Suprapubic skin (tissue), 4 donors: ENCODE measurements around the gene FAXDC2.

Source experiments
- CTCF ChIP-seq, 2 donors: fragments of 200-600 bp in 1 of 2; fragments of 450-650 bp in 1 of 2; sonication (generic) in 1 of 2; IDR thresholded peaks; one replicate each; pipeline ENCODE4 v1.5.1; 2016 to 2019; ENCODE audit warnings: antibody characterized with exemption in 2 of 2, mild to moderate bottlenecking in 1 of 2, moderate library complexity in 1 of 2
- EP300 ChIP-seq: sonication (generic); formaldehyde crosslinking; IDR thresholded peaks from one replicate; pipeline ENCODE4 v1.6.1; 2017; ENCODE audit warnings: antibody characterized with exemption
- POLR2A ChIP-seq, 2 donors: fragments of 450-650 bp; IDR thresholded peaks; one replicate each; pipeline ENCODE4 v1.6.1; 2017; ENCODE audit warnings: antibody characterized with exemption in 2 of 2, mild to moderate bottlenecking in 2 of 2, moderate library complexity in 2 of 2
- POLR2AphosphoS5 ChIP-seq, 3 donors: sonication (generic); formaldehyde crosslinking; IDR thresholded peaks; one replicate each; pipeline ENCODE4 v1.6.1; 2017; ENCODE audit warnings: antibody characterized with exemption in 3 of 3

GRCh38 chr5:154860765-154861164 lies 10.4 kb upstream of the FAXDC2 start:
- TF ChIP-seq POLR2A (IDR thresholded peaks at IDR 0.05) (no peak), CTCF (IDR thresholded peaks at IDR 0.05) (no peak), POLR2AphosphoS5 (IDR thresholded peaks at IDR 0.05) (no peak), EP300 (no peak)
